Dermis microvascular lymphatic vessel endothelial cell (primary cell): ENCODE measurements around the gene DYRK4. TPM values are rescaled to one million over a fixed set of nuclear protein-coding genes. Genes with fewer than 3 reads are reported as not detected.
A peak's percentile ranks its signal among the peaks of the same experiment; 100 is the strongest.

Experiments used
- DNase-seq, 2 donors: peaks; one replicate each; pipeline versions ENCODE4 v3.0.0 to v3.0.0-alpha.2; 2010; ENCODE audit warnings: low read depth in 2 of 2
- total RNA-seq: library from RNA; depleted of rRNA; stranded (reverse); fragments of >200 nt; gene quantifications from 2 replicates; pipeline ENCODE4 v1.2.1, GENCODE V29; 2014

The DYRK4 gene
- total RNA-seq, 1 donor from 2014 or later, result 23.6 TPM

DNA sequence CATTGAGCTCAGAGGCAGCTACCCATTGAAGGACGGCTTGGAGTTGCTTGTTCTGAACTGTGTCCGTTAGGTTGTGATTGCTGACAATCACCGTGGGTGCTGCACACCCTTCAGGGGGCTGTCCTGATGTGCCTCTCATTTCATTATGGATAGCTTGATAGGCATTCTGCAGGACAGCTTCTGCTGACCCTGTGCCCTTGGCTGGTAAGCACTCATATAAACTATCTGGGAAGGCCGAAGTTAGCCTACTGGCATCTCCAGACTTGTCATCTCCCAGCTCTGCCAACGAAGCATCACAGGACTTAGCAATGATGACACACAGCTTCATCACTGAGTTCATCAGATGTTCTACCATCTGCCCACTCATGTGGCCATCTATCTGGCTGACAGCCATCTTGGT lies 64.5 kb downstream of the DYRK4 start:
- DNase-seq, result no peak

- DNase-seq, result no peak
These were observed 66.4 kb downstream of the DYRK4 start for GRCh38 chr12:4628406-4628805.

DNA sequence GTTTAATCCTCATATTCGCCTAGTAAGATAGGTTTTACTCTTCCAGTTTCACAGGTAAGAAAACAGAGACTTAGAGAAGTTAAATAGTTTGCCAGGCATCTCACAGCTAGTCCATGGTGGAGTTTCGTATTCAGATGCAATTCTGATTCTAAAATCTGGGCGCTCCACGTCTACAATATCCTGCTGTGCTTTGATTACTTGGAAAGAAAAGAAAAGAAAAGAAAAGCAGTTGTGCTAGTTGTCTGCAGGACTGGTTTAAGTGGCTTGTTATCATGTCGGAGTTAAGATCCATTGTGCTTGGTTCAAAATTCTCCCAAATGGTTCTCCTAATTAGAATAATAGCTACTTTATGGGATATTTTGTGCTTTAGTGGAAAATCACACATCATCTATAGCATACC lies 68.3 kb downstream of the DYRK4 start:
- DNase-seq, result no peak

DNA sequence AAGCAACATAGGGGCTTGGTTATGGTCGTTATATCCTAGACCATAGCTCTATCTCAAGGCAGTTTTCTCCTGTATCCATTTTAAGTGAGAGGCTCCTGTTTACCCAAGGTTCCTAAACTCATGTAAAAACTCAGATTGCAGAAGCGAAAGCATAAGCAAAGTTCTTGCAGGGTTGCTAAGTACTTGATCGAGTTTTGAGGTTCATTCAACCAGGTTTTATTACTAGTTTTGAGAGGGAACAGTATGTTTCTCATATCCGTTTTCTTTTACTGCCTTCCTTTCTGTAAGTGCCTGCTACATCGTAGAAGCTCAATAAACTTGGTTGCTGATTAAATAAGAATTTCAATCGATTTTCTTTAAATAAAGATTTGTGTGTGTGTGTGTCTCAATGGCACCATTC lies 81.7 kb downstream of the DYRK4 start:
- no peak for DNase-seq

DNA sequence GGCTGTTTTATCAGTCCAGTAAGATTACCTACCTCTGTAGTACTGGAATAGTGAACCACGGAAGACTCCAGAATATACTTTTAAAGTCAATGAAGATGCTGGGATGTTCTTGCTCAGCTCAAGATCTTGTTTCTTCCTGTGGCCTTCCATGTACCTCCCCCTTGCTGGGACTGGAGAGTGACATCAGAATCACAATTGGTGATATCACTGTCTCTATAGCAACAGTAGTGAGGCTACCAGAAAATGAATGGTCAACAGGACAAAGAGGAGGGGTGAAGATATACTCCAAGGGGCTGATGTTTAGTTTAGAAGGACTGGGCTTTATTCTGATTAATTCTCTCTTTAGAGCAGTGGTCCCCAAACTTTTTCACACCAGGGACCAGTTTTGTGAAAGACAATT lies 83.0 kb downstream of the DYRK4 start:
- DNase-seq, result no peak

GRCh38 chr12:4648104-4648500 lies 86.1 kb downstream of the DYRK4 start:
- DNase-seq, result peak in 1 of 2 donors; percentile 10

DNA sequence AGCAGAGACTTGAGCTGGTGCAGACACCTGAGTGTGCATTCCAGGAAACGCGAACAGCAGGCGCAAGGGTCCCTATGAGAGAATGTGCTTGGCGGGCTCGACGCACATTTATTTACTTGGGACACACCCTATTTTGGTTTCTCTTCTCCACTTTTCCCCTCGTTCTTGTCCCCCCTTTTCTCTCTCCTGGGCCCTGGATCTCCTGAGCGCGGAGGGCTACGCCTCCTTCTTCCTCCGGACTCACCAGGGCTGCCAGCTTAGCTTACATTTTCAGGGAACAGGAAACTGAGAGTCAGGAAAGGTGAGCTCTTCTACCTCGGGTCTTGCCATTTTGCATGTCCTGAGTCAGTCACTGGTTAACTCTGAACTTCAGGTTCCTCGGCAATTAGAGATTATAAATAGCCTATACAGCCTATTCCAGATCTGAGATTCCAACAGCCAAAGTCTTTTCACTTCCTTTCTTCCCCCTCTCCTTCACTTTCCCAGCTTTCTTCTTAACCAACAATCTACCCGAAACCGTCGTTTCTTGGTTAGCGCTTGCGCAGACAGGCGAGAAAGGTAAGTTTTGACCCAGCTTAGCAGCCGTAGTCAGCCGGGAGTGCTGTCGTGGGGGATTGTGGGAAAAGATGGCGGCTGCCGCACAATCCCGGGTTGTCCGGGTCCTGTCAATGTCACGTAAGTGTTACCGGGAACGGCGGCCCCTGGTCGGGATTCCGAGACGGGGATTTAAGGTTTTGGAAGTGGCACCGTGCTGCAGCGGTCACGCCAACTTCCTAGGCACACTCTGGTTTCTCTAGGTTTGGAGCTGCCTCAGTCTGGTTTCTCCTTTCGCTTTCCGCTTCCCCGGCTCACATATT lies 86.7 kb downstream of the DYRK4 start, which contains the start of the genes AKAP3 and NDUFA9:
Gene AKAP3 (minus strand): TSS at position 551 of the 857 bp plus-strand sequence. CDS start 10,855 bp downstream, outside the sequence.
Gene NDUFA9 (plus strand): TSS at position 614 of the 857 bp plus-strand sequence. CDS start 13 bp downstream, at position 627.
- peak; percentile 71 to 87 for DNase-seq

DNA sequence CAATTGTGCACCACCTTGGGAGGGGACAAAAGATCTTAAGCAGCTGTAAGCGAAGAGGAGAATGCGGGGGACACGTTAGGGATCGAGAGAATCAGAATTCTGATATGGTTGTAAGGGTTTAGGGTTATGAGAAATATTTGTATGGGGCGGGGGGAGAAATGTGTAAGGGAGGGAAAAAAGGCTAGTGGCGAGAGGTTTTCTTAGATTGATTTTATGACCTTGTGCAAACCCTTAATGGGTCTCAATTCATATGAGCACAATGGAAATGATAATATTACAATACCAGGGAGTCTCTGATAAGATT lies 87.3 kb downstream of the DYRK4 start:
- DNase-seq, result no peak

- DNase-seq, result no peak
These were observed 91.2 kb downstream of the DYRK4 start for GRCh38 chr12:4653257-4653656.

DNA sequence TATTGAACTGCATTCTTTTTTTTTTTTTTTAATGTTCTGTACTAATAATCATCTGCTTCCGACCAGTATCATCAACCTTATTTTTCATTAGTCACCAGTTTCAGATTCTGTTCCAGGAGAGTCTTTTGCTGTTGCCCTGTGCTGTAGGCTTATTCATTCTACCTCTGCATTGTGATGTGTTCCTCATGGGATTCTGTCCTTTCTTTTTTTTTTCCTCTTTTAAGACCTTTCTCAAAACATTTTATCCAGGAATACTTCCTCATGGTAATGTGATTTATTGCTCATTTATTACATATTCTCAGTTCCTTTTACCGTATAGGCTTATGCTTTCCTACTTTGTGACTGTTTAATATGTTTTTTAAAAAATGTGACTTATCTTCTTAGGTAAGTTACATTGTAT lies 91.7 kb downstream of the DYRK4 start:
- no peak for DNase-seq

Other genes with a start within 250 kb of the DYRK4 start
- 9.6 and 14.0 TPM in 2 replicates for gene TIGAR, start 241.0 kb upstream of the DYRK4 start, total RNA-seq
- gene FGF23, start 182.5 kb upstream of the DYRK4 start, total RNA-seq, result under 0.01 TPM in 1 of 2 replicates, not detected in the other
- not detected in 2 replicates for gene FGF6, start 116.4 kb upstream of the DYRK4 start, total RNA-seq
- gene RAD51AP1, start 23.3 kb upstream of the DYRK4 start, total RNA-seq, result 6.3 and 14.1 TPM in 2 replicates
- gene AKAP3, start 86.8 kb downstream of the DYRK4 start, total RNA-seq, result 0.64 and 1.5 TPM in 2 replicates
- gene NDUFA9, start 86.9 kb downstream of the DYRK4 start, total RNA-seq, result 57.9 and 68.4 TPM in 2 replicates
- under 0.01 and 0.13 TPM in 2 replicates for gene GALNT8, start 158.2 kb downstream of the DYRK4 start, total RNA-seq